ENCODE results near the gene ACER2. TPM values are rescaled to one million over a fixed set of nuclear protein-coding genes. Genes with fewer than 3 reads are reported as not detected.
A peak's percentile ranks its signal among the peaks of the same experiment; 100 is the strongest.

Gene ACER2
- total and polyA plus RNA-seq, 8 donors = 0.23 to 54.3 (median 20.5) TPM; not detected in 1

- H3K36me3 ChIP-seq = peaks cover 0 to 11% (median 7%) of the 10 kb centered on the region in 4 donors
- DNase-seq = peak; percentile 68 to 92
- H3K4me3 ChIP-seq = peak overlapping the region in 2 of 4 donors; percentile 6 to 17
- TF ChIP-seq EP300 (IDR thresholded peaks at IDR 0.05) (no peak), CTCF (IDR thresholded peaks at IDR 0.05) (peak in 5 of 7 experiments; percentile 85 to 98 (median 97)), POLR2AphosphoS5 (IDR thresholded peaks at IDR 0.05) (peak in 2 of 3 donors; percentile 42 to 70)
- no peaks in the 10 kb centered on the region for H3K27me3 ChIP-seq
- H3K9me3 ChIP-seq = no peaks in the 10 kb centered on the region
- intact Hi-C loops (cut with DNase I; ENCODE audit: low total_unique reads) = no loop called here
- H3K27ac ChIP-seq = peak overlapping the region in 2 of 5 donors; percentile 13 to 60
- 28 to 34% (median 30%) methylated on average over 12 of the region's 12 CpGs for WGBS, 5 donors
- H3K4me1 ChIP-seq = peaks cover 0 to 12% (median 6%) of the 10 kb centered on the region in 4 donors
Measured at GRCh38 chr9:19456996-19457692, 48.3 kb downstream of the ACER2 start.

- DNase-seq = no peak
- no peak overlapping the region for H3K27ac ChIP-seq
- H3K9me3 ChIP-seq = no peaks in the 10 kb centered on the region
- H3K4me3 ChIP-seq = peak overlapping the region in 2 of 4 donors; percentile 6 to 17
- H3K36me3 ChIP-seq = peaks cover 0 to 6% (median 3%) of the 10 kb centered on the region in 4 donors
- 11 to 19% (median 13%) methylated on average over 5 of the region's 5 CpGs for WGBS, 5 donors
- no peak for TF ChIP-seq POLR2A (IDR thresholded peaks at IDR 0.05)
- peak in 1 of 7 experiments; percentile 50 for TF ChIP-seq CTCF (IDR thresholded peaks at IDR 0.05)
- no peak for TF ChIP-seq EP300 (IDR thresholded peaks at IDR 0.05)
- no peak for TF ChIP-seq POLR2AphosphoS5 (IDR thresholded peaks at IDR 0.05)
- intact Hi-C loops (cut with DNase I; ENCODE audit: low total_unique reads) = no loop called here
- no peaks in the 10 kb centered on the region for H3K27me3 ChIP-seq
- peaks cover 0 to 12% (median 6%) of the 10 kb centered on the region in 4 donors for H3K4me1 ChIP-seq
Measured at GRCh38 chr9:19457693-19458009, 48.8 kb downstream of the ACER2 start.

GRCh38 chr9:19460243-19460642, 51.4 kb downstream of the ACER2 start:
- H3K36me3 ChIP-seq = no peaks in the 10 kb centered on the region
- peaks cover 8 to 24% (median 16%) of the 10 kb centered on the region in 4 donors for H3K4me1 ChIP-seq
- TF ChIP-seq CTCF (IDR thresholded peaks at IDR 0.05) = no peak
- TF ChIP-seq EP300 (IDR thresholded peaks at IDR 0.05) = no peak
- no peak for TF ChIP-seq POLR2A (IDR thresholded peaks at IDR 0.05)
- no peak for TF ChIP-seq POLR2AphosphoS5 (IDR thresholded peaks at IDR 0.05)
- intact Hi-C loops (cut with DNase I; ENCODE audit: low total_unique reads) = no loop called here
- no peak overlapping the region for H3K27ac ChIP-seq
- WGBS, 5 donors = 35 to 55% (median 49%) methylated on average over 6 of the region's 6 CpGs
- DNase-seq = peak in 1 of 2 donors; percentile 23
- no peaks in the 10 kb centered on the region for H3K9me3 ChIP-seq
- no peak overlapping the region for H3K4me3 ChIP-seq
- no peaks in the 10 kb centered on the region for H3K27me3 ChIP-seq

GRCh38 chr9:19461135-19461534, 52.3 kb downstream of the ACER2 start:
- Histone ChIP-seq H3K4me3 (no peak overlapping the region), H3K36me3 (no peaks in the 10 kb centered on the region)
- WGBS, 5 donors = 90 to 94% (median 93%) methylated on average over 26 of the region's 26 CpGs

More at GRCh38 chr9:19461135-19461534, 52.3 kb downstream of the ACER2 start:
- peaks cover 8 to 25% (median 17%) of the 10 kb centered on the region in 4 donors for H3K4me1 ChIP-seq
- H3K9me3 ChIP-seq = no peaks in the 10 kb centered on the region
- DNase-seq = no peak
- intact Hi-C loops (cut with DNase I; ENCODE audit: low total_unique reads) = no loop called here
- no peak for TF ChIP-seq EP300 (IDR thresholded peaks at IDR 0.05)
- TF ChIP-seq POLR2A (IDR thresholded peaks at IDR 0.05) = no peak
- TF ChIP-seq CTCF (IDR thresholded peaks at IDR 0.05) = no peak
- TF ChIP-seq POLR2AphosphoS5 (IDR thresholded peaks at IDR 0.05) = no peak
- no peaks in the 10 kb centered on the region for H3K27me3 ChIP-seq
- no peak overlapping the region for H3K27ac ChIP-seq

Measured in stomach (tissue), 9 donors.